Mammary epithelial cell (primary cell): ENCODE data around the gene GALNT17.

Experiments used
- EZH2 ChIP-seq: IDR thresholded peaks from 2 replicates; pipeline ENCODE4 v1.6.1; 2012; ENCODE audit warnings: low read length, inconsistent platforms, borderline replicate concordance
- TF ChIP-seq, protein P1 (sequence below), 2 donors: IDR thresholded peaks in 1 of 2; conservative IDR thresholded peaks in 1 of 2; 2 replicates each; pipeline ENCODE4 v1.5.1; 2011 to 2012; ENCODE audit warnings: inconsistent platforms in 2 of 2, low read length in 2 of 2, mild to moderate bottlenecking in 2 of 2, control low read depth in 1 of 2, low read depth in 1 of 2; ENCODE audit not compliant: insufficient read depth in 1 of 2; ENCODE audit errors: extremely low read depth in 1 of 2

DNA sequence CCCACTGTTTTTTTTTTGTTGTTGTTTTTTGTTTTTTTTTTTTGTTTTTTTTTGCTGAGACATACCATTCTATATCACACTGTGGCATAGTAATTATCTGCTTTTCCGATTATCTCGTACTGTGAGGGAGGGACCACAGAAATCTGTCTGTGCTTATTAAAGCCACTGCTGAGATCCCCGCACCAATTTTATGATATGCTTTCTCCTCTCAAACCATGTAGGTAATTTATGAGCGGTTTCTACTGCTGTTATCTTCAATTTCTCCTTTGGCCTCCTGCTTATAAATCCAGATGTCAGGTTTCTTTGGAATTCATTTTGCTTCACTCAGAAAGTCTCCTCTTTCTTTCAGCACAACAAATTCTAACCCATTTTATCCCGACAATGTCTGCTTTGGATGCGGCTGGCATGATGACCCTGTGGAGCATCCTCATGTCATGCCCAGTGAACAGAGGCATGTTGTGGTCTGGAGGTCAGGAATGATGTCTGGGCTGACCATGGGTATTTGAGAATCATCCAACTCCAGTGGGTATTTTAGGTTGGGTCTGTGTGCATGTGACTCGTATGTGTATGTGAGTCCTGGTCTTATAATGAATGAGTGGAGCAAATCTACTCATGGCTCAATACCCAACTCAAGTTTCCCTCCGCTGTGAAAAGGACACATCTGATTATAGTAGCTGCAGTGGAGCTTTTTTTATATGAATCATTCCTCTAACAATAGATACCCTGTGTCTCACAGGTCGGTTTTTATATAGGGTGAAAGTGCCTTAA is 213.4 kb downstream of the GALNT17 start:
- no peak for TF ChIP-seq EZH2
- TF ChIP-seq, protein P1, sequence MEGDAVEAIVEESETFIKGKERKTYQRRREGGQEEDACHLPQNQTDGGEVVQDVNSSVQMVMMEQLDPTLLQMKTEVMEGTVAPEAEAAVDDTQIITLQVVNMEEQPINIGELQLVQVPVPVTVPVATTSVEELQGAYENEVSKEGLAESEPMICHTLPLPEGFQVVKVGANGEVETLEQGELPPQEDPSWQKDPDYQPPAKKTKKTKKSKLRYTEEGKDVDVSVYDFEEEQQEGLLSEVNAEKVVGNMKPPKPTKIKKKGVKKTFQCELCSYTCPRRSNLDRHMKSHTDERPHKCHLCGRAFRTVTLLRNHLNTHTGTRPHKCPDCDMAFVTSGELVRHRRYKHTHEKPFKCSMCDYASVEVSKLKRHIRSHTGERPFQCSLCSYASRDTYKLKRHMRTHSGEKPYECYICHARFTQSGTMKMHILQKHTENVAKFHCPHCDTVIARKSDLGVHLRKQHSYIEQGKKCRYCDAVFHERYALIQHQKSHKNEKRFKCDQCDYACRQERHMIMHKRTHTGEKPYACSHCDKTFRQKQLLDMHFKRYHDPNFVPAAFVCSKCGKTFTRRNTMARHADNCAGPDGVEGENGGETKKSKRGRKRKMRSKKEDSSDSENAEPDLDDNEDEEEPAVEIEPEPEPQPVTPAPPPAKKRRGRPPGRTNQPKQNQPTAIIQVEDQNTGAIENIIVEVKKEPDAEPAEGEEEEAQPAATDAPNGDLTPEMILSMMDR (conservative IDR thresholded peaks at IDR 0.05 in 1 of 2, IDR thresholded peaks at IDR 0.05 in 1 of 2; ENCODE audit: extremely low read depth in 1 of 2, insufficient read depth in 1 of 2, low read depth in 1 of 2, low read length in 2 of 2) = no peak
